Activated CD4-positive, alpha-beta T cell treated with anti-CD3 and anti-CD28 coated beads, Interleukin-2, amount 50 U/mL, for 1 hour (primary cell): ENCODE measurements around the gene RPS6KB2.
"Not testable (repeated sequence)": the region's sequence is repeated elsewhere in the genome, so short reads cannot be mapped to it uniquely, and the experiment has no call there.

Source experiments
- DNase-seq: peaks from one replicate; pipeline ENCODE4 v3.0.0-alpha.2; 2020

RPS6KB2 gene

GRCh38 chr11:67448220-67448609, 19.9 kb downstream of the RPS6KB2 start:
- no peak for DNase-seq

- DNase-seq: no peak
Measured at GRCh38 chr11:67449116-67449844, 21.0 kb downstream of the RPS6KB2 start.

GRCh38 chr11:67450796-67451657, 22.7 kb downstream of the RPS6KB2 start:
- DNase-seq: no peak

GRCh38 chr11:67451658-67451976, 23.3 kb downstream of the RPS6KB2 start:
- DNase-seq: no peak

- DNase-seq: no peak
Measured at GRCh38 chr11:67452141-67452952, 24.1 kb downstream of the RPS6KB2 start, which contains the start of gene GPR152. Gene GPR152 (minus strand): TSS chr11:67452729. CDS start chr11:67452724, 5 bp downstream.

- DNase-seq: no peak
Measured at GRCh38 chr11:67453816-67454732, 25.8 kb downstream of the RPS6KB2 start.

- no peak for DNase-seq
Measured at GRCh38 chr11:67455054-67455453, 26.8 kb downstream of the RPS6KB2 start, which contains the start of gene CABP4. Gene CABP4 (plus strand): TSS chr11:67455354. CDS start chr11:67455424, 70 bp downstream.

- no peak for DNase-seq
Measured at GRCh38 chr11:67456068-67456705, 27.9 kb downstream of the RPS6KB2 start.

- DNase-seq: no peak
Measured at GRCh38 chr11:67457453-67457852, 29.2 kb downstream of the RPS6KB2 start.

- DNase-seq: no peak
Measured at GRCh38 chr11:67458266-67458665, 30.0 kb downstream of the RPS6KB2 start.

GRCh38 chr11:67463186-67463585, 34.9 kb downstream of the RPS6KB2 start:
- no peak for DNase-seq

- no peak for DNase-seq
Measured at GRCh38 chr11:67463680-67464410, 35.6 kb downstream of the RPS6KB2 start.

- peak; percentile 91 for DNase-seq
Measured at GRCh38 chr11:67464411-67465188, 36.3 kb downstream of the RPS6KB2 start.

GRCh38 chr11:67465189-67465510, 36.9 kb downstream of the RPS6KB2 start:
- no peak for DNase-seq

GRCh38 chr11:67465530-67465929, 37.2 kb downstream of the RPS6KB2 start:
- not testable (repeated sequence) for DNase-seq

GRCh38 chr11:67466367-67466766, 38.1 kb downstream of the RPS6KB2 start:
- no peak for DNase-seq

GRCh38 chr11:67466962-67467771, 38.9 kb downstream of the RPS6KB2 start:
- no peak for DNase-seq

GRCh38 chr11:67468056-67468455, 39.8 kb downstream of the RPS6KB2 start:
- no peak for DNase-seq

- DNase-seq: no peak
Measured at GRCh38 chr11:67468456-67468758, 40.1 kb downstream of the RPS6KB2 start.
